Lower lobe of right lung (tissue), 2 donors: ENCODE measurements around the gene RNF222. TPM values are rescaled to one million over a fixed set of nuclear protein-coding genes. Genes with fewer than 3 reads are reported as not detected.

Source experiments
- ATAC-seq, 2 donors: fragments of 200-7000 bp; cut with Tn5 transposase; one replicate each; pipeline ENCODE4 v1.9.1; 2020 to 2022; ENCODE audit warnings: mild to moderate bottlenecking in 2 of 2, moderate library complexity in 2 of 2
- DNase-seq: peaks from one replicate; pipeline ENCODE4 v3.0.0-alpha.2; 2020
- H3K27ac ChIP-seq: fragments of 200-600 bp; one replicate; pipeline ENCODE4 v1.8.0; 2022
- H3K27me3 ChIP-seq: fragments of 200-600 bp; one replicate; pipeline ENCODE4 v1.8.0; 2022; ENCODE audit warnings: low read depth
- H3K36me3 ChIP-seq: fragments of 200-600 bp; one replicate; pipeline ENCODE4 v1.8.0; 2022; ENCODE audit warnings: mild to moderate bottlenecking
- H3K4me1 ChIP-seq: fragments of 200-600 bp; one replicate; pipeline ENCODE4 v1.8.0; 2022
- H3K4me3 ChIP-seq: fragments of 200-600 bp; one replicate; pipeline ENCODE4 v1.8.0; 2022; ENCODE audit warnings: mild to moderate bottlenecking
- H3K9me3 ChIP-seq: fragments of 200-600 bp; one replicate; pipeline ENCODE4 v1.8.0; 2022
- CTCF ChIP-seq: fragments of 200-600 bp; IDR thresholded peaks from one replicate; pipeline ENCODE4 v1.8.0; 2022; ENCODE audit warnings: antibody characterized with exemption, mild to moderate bottlenecking
- intact Hi-C: fragments of 100-400 bp; cut with DNase I; formaldehyde crosslinking; loops from one replicate; pipeline ENCODE4 v1.11.0; 2022
- total RNA-seq: library from RNA; stranded (reverse); fragmentation: NEBNext Ultra II Directional; extraction: Animal tissue kit (Norgen Biotek cat#: 25700); gene quantifications from one replicate; pipeline ENCODE4 v1.2.1, GENCODE V29; 2021
- donor health status: DM: no; HTN: yes; CAD: no; lungs with severe emphysema.

The RNF222 gene
- total RNA-seq, 1 donor from 2014 or later = not detected

- no peak overlapping the region for H3K4me3 ChIP-seq
- no peaks in the 10 kb centered on the region for H3K9me3 ChIP-seq
- peaks cover 4% of the 10 kb centered on the region for H3K36me3 ChIP-seq
- H3K27ac ChIP-seq = peak overlapping the region; percentile 10
- DNase-seq (no peak), ATAC-seq (no peak)
- intact Hi-C loops = no loop called here
- no peak for TF ChIP-seq CTCF
- H3K4me1 ChIP-seq = peaks cover 11% of the 10 kb centered on the region
- H3K27me3 ChIP-seq = no peaks in the 10 kb centered on the region
Observed at GRCh38 chr17:8360751-8361150, 36.9 kb downstream of the RNF222 start.

GRCh38 chr17:8360260-8360659 is 37.4 kb downstream of the RNF222 start:
- Histone ChIP-seq H3K36me3 (peaks cover 4% of the 10 kb centered on the region), H3K27me3 (no peaks in the 10 kb centered on the region), H3K9me3 (no peaks in the 10 kb centered on the region), H3K27ac (no peak overlapping the region), H3K4me1 (peaks cover 6% of the 10 kb centered on the region), H3K4me3 (no peak overlapping the region)
- TF ChIP-seq CTCF = no peak
- no peak for ATAC-seq
- no peak for DNase-seq
- intact Hi-C loops = no loop called here

- Histone ChIP-seq H3K4me3 (no peak overlapping the region), H3K4me1 (peaks cover 6% of the 10 kb centered on the region), H3K27me3 (no peaks in the 10 kb centered on the region), H3K36me3 (peaks cover 4% of the 10 kb centered on the region), H3K27ac (peak overlapping the region; percentile 28), H3K9me3 (no peaks in the 10 kb centered on the region)
- no peak for TF ChIP-seq CTCF
- intact Hi-C loops = no loop called here
- DNase-seq = no peak
- no peak for ATAC-seq
Observed at GRCh38 chr17:8359769-8360168, 37.9 kb downstream of the RNF222 start.

DNA sequence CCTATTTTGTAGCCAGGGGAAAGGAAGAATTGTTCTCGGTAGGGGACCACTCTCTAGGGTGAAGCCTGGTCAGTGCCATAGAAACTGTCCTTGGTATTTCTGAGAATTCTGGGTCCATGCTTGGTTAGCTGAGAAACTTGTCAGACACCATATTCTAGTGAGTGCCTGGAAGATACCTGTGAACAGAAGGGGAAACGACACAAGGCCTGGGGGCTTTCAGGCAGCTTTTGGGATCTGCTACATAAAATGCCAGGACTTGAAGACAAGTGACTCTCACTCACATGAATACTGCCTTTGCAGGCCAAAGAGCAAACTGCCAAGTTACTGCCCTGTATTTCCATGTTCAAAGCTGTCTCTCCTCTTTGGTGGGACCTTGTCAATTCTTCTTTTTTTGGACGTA is 39.7 kb downstream of the RNF222 start:
- intact Hi-C loops = no loop called here
- no peak overlapping the region for H3K27ac ChIP-seq
- no peak overlapping the region for H3K4me3 ChIP-seq
- H3K9me3 ChIP-seq = no peaks in the 10 kb centered on the region
- TF ChIP-seq CTCF = no peak
- H3K36me3 ChIP-seq = no peaks in the 10 kb centered on the region
- ATAC-seq (no peak), DNase-seq (no peak)
- H3K4me1 ChIP-seq = peaks cover 6% of the 10 kb centered on the region
- H3K27me3 ChIP-seq = no peaks in the 10 kb centered on the region

GRCh38 chr17:8354236-8354635 is 43.4 kb downstream of the RNF222 start:
- ATAC-seq (no peak), DNase-seq (no peak)
- Histone ChIP-seq H3K36me3 (no peaks in the 10 kb centered on the region), H3K4me3 (no peak overlapping the region), H3K4me1 (no peaks in the 10 kb centered on the region), H3K27me3 (no peaks in the 10 kb centered on the region), H3K27ac (no peak overlapping the region), H3K9me3 (no peaks in the 10 kb centered on the region)
- intact Hi-C loops = no loop called here
- no peak for TF ChIP-seq CTCF

- DNase-seq (no peak), ATAC-seq (no peak)
- intact Hi-C loops = no loop called here
- H3K4me1 ChIP-seq = no peaks in the 10 kb centered on the region
- no peaks in the 10 kb centered on the region for H3K27me3 ChIP-seq
- no peak overlapping the region for H3K4me3 ChIP-seq
- no peaks in the 10 kb centered on the region for H3K9me3 ChIP-seq
- H3K36me3 ChIP-seq = no peaks in the 10 kb centered on the region
- H3K27ac ChIP-seq = no peak overlapping the region
- TF ChIP-seq CTCF = no peak
Observed at GRCh38 chr17:8353736-8354135, 43.9 kb downstream of the RNF222 start.
